ENCODE data around the gene EIF4E2. TPM values are rescaled to one million over a fixed set of nuclear protein-coding genes. Genes with fewer than 3 reads are reported as not detected.

Gene EIF4E2
- total RNA-seq, 1 experiment from 2014 or later, result 69.6 TPM

DNA sequence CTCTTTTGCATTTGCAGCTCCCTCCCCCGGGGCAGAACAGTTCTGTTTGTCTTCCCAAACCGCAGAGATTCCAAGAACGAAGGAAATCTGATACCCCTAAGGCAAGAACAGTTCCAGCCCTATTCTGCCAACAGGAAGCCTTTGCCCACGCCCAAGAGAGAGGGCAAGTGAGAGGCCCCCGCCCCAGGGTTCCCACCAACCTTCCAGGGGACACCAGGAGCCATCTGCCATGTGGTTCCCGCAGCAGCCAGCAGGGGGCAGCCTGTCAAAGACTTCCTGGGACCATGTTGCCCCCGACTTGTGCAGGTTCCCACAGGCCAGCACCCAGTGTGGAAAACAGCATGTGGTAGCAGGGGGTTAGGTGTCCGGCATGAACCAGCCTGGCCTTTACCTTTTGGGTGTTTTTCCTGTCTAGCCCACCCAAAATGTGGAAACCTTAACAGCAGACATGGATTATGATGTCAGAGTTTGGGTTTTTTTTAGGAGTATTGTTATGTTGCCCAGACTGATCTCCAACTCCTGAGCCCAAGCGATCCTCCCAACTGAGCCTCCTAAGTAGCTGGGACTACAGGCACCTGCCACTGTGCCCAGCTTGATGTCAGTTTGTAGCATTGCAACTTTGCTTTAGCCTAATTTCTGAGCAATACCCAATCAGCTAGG lies 61.2 kb downstream of the EIF4E2 start:
- Histone ChIP-seq H3K9me2 (ENCODE audit: insufficient read depth) (no peaks in the 10 kb centered on the region), H3K27ac (peak overlapping the region; percentile 25), H3F3A (ENCODE audit: insufficient read depth, low read depth) (peaks cover 32% of the 10 kb centered on the region), H3K79me2 (ENCODE audit: low read depth) (no peaks in the 10 kb centered on the region), H2AFZ (peak overlapping the region; percentile 46; the same call in 1 of the 2 replicates), H3K4me3 (no peak overlapping the region), H3K27me3 (ENCODE audit: insufficient read depth, low read depth) (no peaks in the 10 kb centered on the region), H3K4me2 (peak overlapping the region; percentile 39), H3K9me3 (ENCODE audit: insufficient read depth, low read depth) (no peaks in the 10 kb centered on the region), H4K20me1 (ENCODE audit: insufficient read depth) (no peaks in the 10 kb centered on the region), H3K4me1 (replicated peaks; ENCODE audit: insufficient read depth) (peaks cover 46% of the 10 kb centered on the region), H3K36me3 (ENCODE audit: low read depth) (no peaks in the 10 kb centered on the region)
- DNase-seq, result peak; percentile 94 to 97
- TF ChIP-seq, protein P1, sequence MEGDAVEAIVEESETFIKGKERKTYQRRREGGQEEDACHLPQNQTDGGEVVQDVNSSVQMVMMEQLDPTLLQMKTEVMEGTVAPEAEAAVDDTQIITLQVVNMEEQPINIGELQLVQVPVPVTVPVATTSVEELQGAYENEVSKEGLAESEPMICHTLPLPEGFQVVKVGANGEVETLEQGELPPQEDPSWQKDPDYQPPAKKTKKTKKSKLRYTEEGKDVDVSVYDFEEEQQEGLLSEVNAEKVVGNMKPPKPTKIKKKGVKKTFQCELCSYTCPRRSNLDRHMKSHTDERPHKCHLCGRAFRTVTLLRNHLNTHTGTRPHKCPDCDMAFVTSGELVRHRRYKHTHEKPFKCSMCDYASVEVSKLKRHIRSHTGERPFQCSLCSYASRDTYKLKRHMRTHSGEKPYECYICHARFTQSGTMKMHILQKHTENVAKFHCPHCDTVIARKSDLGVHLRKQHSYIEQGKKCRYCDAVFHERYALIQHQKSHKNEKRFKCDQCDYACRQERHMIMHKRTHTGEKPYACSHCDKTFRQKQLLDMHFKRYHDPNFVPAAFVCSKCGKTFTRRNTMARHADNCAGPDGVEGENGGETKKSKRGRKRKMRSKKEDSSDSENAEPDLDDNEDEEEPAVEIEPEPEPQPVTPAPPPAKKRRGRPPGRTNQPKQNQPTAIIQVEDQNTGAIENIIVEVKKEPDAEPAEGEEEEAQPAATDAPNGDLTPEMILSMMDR (conservative IDR thresholded peaks at IDR 0.05), result peak; percentile 98
- TF ChIP-seq EZH2 (IDR thresholded peaks at IDR 0.05; ENCODE audit: low read depth), result no peak
- ChIA-PET CTCF (interaction anchor here (0.6 to 1.4 kb wide), 6 partner anchors 12 to 172 kb away, joined by 3 to 10 read pairs (median 4); partner anchors contain the start of gene EFHD1), POLR2A (ENCODE audit: unreplicated experiment) (no interaction called here)
- BruUV-seq (replicated peaks), result no TSS peak
- intact Hi-C loops (cut with micrococcal nuclease; ENCODE audit: unreplicated experiment), result loop anchor here (1.0 kb wide), 1 partner anchor 21 kb away; no protein-coding TSS in a partner anchor

DNA sequence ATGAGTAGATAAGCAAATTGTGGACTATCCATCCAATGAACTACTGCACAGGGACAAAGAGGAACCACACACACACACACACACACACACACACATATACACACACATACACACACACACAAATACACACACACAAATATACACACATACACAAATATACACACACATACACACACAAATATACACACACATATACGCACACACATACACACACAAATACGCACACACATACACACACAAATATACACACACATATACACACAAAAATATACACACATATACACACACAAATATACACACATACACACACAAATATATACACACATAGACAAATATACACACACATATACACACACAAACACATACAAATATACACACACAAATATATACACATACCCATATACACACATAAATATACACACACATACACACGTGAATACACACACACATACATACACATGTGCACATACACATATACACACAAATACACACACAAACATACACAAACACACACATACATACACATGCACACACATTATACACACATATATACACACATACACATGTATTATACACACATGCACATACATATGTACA lies 63.1 kb downstream of the EIF4E2 start:
- Histone ChIP-seq H3K9me3 (ENCODE audit: insufficient read depth, low read depth) (no peaks in the 10 kb centered on the region), H2AFZ (no peak overlapping the region), H3K79me2 (ENCODE audit: low read depth) (no peaks in the 10 kb centered on the region), H3K27ac (no peak overlapping the region), H3K36me3 (ENCODE audit: low read depth) (no peaks in the 10 kb centered on the region), H3K27me3 (ENCODE audit: insufficient read depth, low read depth) (no peaks in the 10 kb centered on the region), H3K9me2 (ENCODE audit: insufficient read depth) (no peaks in the 10 kb centered on the region), H3F3A (ENCODE audit: insufficient read depth, low read depth) (peaks cover 28% of the 10 kb centered on the region), H3K4me2 (no peak overlapping the region), H3K4me3 (no peak overlapping the region), H3K4me1 (replicated peaks; ENCODE audit: insufficient read depth) (peaks cover 43% of the 10 kb centered on the region), H4K20me1 (ENCODE audit: insufficient read depth) (no peaks in the 10 kb centered on the region)
- BruUV-seq (replicated peaks), result no TSS peak
- DNase-seq, result no peak
- POLR2A ChIA-PET (ENCODE audit: unreplicated experiment), result no interaction called here
- CTCF ChIA-PET, result interaction anchor here (0.6 kb wide), 1 partner anchor 52 kb away, joined by 3 read pairs; no protein-coding TSS in a partner anchor
- intact Hi-C loops (cut with micrococcal nuclease; ENCODE audit: unreplicated experiment), result no loop called here
- TF ChIP-seq EZH2 (IDR thresholded peaks at IDR 0.05; ENCODE audit: low read depth), result no peak
- TF ChIP-seq, protein P1 (conservative IDR thresholded peaks at IDR 0.05), result no peak

DNA sequence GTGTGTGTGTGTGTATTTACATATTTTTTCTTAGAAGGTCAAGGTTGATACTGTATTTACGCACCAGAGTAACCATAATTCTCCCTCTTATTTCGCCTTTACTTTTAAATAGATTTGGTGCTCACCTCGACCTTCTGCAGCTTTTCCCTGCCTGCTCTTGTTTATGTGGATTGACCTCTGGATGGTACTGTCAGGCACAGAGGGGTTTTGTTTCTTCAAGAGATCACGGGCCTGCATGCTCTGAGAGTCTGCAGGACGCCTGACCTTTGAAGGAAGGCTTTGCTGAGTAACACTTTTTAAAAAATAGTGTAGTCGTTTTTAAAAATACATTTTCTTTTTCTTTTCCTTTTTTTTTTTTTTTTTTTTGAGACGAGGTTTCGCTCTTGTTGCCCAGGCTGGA lies 64.8 kb downstream of the EIF4E2 start:
- no peak overlapping the region for H3K4me3 ChIP-seq
- H3K79me2 ChIP-seq (ENCODE audit: low read depth), result no peaks in the 10 kb centered on the region
- H3K27me3 ChIP-seq (ENCODE audit: insufficient read depth, low read depth), result no peaks in the 10 kb centered on the region
- no peak overlapping the region for H2AFZ ChIP-seq
- H3F3A ChIP-seq (ENCODE audit: insufficient read depth, low read depth), result peaks cover 11% of the 10 kb centered on the region
- DNase-seq, result no peak
- H3K4me2 ChIP-seq, result no peak overlapping the region
- H3K9me3 ChIP-seq (ENCODE audit: insufficient read depth, low read depth), result no peaks in the 10 kb centered on the region
- ChIA-PET CTCF (no interaction called here), POLR2A (ENCODE audit: unreplicated experiment) (no interaction called here)
- H3K9me2 ChIP-seq (ENCODE audit: insufficient read depth), result no peaks in the 10 kb centered on the region
- intact Hi-C loops (cut with micrococcal nuclease; ENCODE audit: unreplicated experiment), result no loop called here
- H3K27ac ChIP-seq, result no peak overlapping the region
- TF ChIP-seq EZH2 (IDR thresholded peaks at IDR 0.05; ENCODE audit: low read depth), result no peak
- TF ChIP-seq, protein P1 (conservative IDR thresholded peaks at IDR 0.05), result no peak
- H3K36me3 ChIP-seq (ENCODE audit: low read depth), result no peaks in the 10 kb centered on the region
- no peaks in the 10 kb centered on the region for H4K20me1 ChIP-seq (ENCODE audit: insufficient read depth)
- BruUV-seq (replicated peaks), result no TSS peak
- peaks cover 26% of the 10 kb centered on the region for H3K4me1 ChIP-seq (replicated peaks; ENCODE audit: insufficient read depth)

Other genes with a start within 250 kb of the EIF4E2 start
- 47.5 and 57.8 TPM in 2 replicates for gene ALPP, start 171.9 kb upstream of the EIF4E2 start, total RNA-seq (2021)
- 0.76 and 1.2 TPM in 2 replicates for gene ALPG, start 143.8 kb upstream of the EIF4E2 start, total RNA-seq (2021)
- gene ALPI, start 94.5 kb upstream of the EIF4E2 start, total RNA-seq (2021), result not detected in 2 replicates
- not detected in 2 replicates for gene ECEL1, start 62.9 kb upstream of the EIF4E2 start, total RNA-seq (2021)
- gene PRSS56, start 30.3 kb upstream of the EIF4E2 start, total RNA-seq (2021), result not detected in 2 replicates
- gene CHRND, start 24.5 kb upstream of the EIF4E2 start, total RNA-seq (2021), result not detected in 2 replicates
- not detected in 2 replicates for gene CHRNG, start 11.0 kb upstream of the EIF4E2 start, total RNA-seq (2021)
- gene TIGD1, start 132 bp upstream of the EIF4E2 start, total RNA-seq (2021), result 12.7 and 14.7 TPM in 2 replicates
- gene EFHD1, start 82.9 kb downstream of the EIF4E2 start, total RNA-seq (2021), result 10.6 and 15.0 TPM in 2 replicates
- gene GIGYF2, start 146.6 kb downstream of the EIF4E2 start, total RNA-seq (2021), result 86.4 and 101 TPM in 2 replicates
- gene KCNJ13, start 225.9 kb downstream of the EIF4E2 start, total RNA-seq (2021), result not detected in 2 replicates

Measured in PC-9 (cell line).